ENCODE data around the gene GGCX. TPM values are rescaled to one million over a fixed set of nuclear protein-coding genes. Genes with fewer than 3 reads are reported as not detected.
"Not testable (repeated sequence)": the region's sequence is repeated elsewhere in the genome, so short reads cannot be mapped to it uniquely, and the experiment has no call there.

Gene GGCX
- total RNA-seq, 1 donor from 2014 or later: 32.6 TPM

DNA sequence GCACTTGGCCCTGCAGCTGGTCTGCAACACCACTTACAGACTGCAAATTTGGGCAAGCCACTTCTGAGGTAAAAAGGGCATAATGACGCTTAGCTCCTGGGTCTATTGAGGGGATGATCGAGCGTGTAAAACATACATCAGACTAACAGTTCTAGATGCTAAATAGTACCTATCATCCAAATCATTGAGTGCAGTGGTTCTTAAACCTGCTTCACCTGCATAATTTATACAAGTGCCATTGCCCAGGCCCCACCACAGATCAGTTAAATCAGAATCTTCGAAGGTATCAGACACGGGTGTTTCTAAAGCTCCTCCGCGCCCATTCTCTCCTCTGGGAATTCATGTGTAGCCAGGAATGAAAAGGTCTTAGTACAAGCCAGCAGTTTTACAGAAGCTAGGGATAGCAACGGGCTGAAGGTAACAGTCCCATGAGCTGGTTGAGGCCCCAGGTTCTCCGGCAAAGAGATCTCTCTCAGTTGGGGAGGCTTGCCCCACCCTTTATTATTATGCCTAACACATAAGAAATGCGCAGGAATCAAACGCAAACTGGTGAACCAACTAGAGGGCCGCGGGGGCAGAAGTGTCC is 33.5 kb upstream of the GGCX start:
- no peak for DNase-seq

- DNase-seq: no peak
Measured at GRCh38 chr2:85593023-85593422, 31.7 kb upstream of the GGCX start.

- not testable (repeated sequence) for DNase-seq
Measured at GRCh38 chr2:85592299-85592698, 31.0 kb upstream of the GGCX start.

- no peak for DNase-seq
Measured at GRCh38 chr2:85591563-85591962, 30.3 kb upstream of the GGCX start.

- DNase-seq: no peak
Measured at GRCh38 chr2:85590950-85591349, 29.7 kb upstream of the GGCX start.

- no peak for DNase-seq
Measured at GRCh38 chr2:85589982-85590791, 28.9 kb upstream of the GGCX start.

DNA sequence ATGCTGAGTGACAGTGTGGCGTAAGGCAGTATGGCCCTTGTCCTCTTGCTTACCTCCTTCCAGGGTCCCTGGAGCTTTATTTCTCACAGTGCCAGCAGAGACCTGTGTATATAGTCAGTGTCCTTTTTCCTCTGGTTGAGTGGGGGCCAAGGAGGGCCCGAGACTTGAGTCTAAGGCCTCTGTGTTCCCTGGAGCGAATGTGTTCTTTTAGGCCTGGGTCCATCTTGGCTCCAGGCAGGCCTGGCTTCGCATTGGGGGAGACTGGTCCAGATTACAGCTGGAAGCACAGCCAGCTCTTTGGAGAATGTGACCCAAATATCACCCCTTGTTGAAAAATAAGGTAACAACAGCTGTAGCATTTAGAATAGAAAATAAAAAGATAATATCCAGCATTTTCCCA is 27.9 kb upstream of the GGCX start:
- no peak for DNase-seq

GRCh38 chr2:85588645-85589044 is 27.4 kb upstream of the GGCX start:
- DNase-seq: no peak

DNA sequence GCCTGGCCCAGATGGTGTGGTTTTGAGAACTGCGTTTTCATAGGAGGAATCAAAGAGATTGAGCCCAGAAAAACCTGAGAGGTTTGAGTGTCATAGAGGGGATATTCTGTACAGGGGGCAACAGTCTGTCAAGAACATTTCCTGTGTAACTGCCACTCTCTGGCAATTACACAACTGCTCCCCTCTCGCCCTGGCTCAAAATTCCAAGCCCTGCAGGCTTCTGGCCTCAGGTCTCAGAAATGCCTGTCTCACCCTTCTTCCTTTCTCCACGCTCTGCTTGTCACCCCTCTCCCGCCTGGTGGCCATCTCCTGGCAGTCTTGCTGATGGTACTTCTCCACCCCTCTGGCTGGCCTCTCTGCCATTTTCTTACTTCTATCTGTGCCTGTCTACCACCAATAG is 26.9 kb upstream of the GGCX start:
- DNase-seq: no peak

DNA sequence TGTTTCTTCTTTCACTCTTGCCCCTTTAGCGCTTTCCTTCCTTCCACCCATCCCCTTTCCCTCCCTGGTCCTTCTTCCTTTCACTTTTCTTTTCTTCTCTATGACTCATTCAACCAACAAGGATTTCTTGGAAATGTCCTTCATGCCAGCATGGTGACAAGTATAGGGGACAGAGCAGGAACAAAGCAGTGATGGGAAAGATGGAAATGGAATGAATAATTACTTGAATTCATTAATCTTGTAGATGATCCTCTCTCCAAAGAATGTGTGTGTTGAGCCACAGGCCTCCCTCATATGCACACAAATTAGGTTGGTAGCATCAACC is 24.4 kb upstream of the GGCX start:
- no peak for DNase-seq

GRCh38 chr2:85584857-85585780 is 23.8 kb upstream of the GGCX start:
- no peak for DNase-seq

DNA sequence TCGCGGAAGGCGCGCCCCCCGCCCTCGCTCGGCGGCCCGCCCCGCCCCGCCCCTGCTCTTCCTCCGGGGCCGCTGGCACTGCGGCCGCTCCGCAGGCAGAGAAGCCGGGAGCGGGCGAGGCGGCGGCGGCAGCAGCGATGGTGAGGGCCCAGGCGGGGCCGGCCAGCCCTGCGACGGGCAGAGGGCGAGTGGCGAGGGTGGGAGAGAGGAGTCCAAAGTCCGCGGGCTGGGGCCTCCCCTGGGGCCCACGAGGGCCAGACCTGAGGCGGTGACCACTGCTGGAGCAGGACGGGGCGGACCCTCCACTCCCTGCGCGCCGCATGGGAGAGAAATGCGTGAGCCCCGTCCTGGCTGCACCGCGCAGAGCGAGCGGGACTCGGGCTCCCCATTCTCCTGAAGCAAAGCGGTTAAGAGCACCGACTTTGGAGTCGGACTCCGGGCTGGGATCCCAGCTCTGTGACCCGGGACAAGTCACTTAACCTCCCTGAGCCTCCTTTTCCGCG is 23.1 kb upstream of the GGCX start, which contains the start of gene VAMP5:
TSS of gene VAMP5 (plus strand) at position 78 of the 503 bp plus-strand sequence. CDS start at position 138, 60 bp downstream.
- DNase-seq: no peak

DNA sequence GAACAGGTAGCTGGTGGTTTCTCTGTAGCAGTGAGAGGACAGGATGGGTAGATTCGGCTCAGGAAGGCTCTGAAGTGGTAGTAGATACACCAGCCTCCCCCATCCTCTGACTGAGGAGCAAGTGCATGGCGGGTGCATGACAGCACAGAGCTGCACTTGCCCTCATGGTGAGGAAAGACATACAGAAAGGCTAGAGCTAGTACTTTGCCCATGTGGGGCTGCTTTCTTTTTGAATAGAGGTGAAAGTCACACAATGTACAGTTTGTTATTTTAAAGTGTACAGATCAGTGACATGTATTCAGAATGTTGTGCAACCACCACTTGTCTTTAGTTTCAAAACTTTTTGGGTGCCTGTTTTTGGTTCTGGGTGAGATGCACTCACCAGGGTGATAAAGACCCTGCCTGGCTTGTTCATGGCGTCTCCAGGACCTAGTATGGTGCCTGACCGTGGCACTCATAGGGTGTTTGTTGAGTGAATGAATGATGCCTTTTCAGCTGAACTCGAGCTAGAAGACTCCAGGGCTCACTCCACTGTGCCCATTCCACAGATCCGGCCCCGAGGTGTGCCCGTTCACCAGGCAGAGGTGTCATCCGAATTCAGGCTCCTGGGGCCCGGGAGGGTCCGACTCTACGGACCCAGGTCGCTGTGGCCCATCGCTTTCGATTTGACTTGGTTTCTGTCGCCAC is 22.5 kb upstream of the GGCX start:
- no peak for DNase-seq

GRCh38 chr2:85582492-85582891 is 21.2 kb upstream of the GGCX start:
- no peak for DNase-seq

DNA sequence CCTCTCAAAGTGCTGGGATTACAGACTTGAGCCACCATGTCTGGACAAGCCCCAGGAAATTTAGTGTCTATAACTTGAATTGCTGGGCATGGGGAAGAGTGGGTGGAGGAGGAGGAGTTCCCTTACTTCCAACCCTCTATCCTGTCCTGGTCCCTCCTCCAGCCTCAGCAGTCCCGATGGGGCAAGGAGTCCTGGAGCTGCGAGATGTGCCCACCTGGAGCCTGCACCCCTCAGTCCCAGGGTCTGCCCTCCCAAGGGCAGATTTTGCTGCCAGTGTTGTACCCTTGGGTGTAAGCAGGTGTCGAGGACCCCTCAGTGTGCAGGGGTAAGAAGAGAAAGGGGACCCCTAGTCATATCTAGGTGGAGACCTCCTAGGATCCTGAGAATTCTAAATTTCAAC is 18.9 kb upstream of the GGCX start:
- DNase-seq: no peak

DNA sequence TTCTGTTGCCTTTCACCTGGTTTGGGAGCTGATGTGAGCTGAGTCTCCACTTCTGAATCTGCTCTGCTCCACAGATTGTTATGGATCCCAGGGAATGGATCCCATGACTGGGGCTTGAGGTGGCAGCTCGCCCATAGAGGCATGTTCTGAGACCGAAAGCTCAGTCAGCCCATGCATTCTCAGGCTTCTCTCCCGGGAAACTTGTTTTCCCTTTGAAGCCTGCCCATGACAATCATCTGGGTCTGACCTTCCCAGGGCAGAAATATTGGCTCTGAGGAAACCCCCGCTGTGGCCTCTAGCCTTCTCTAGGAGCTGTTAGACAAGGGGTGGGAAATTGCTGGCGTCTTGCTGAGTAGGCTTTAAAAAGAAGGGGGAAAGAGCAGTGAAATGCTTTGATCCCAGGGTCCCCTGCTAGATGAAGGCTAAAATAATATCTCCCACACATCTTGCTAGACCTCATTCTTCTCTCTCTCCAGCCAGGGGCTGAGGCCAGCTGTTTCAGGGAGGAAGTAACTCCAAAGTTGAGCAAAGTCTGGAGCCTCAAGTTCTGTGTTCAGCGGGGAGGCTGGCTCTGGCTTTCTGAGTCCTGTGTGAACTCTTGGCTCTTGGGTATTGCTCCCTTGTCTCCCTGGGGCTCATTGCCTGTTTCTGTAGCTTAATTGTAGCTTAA is 18.1 kb upstream of the GGCX start:
- no peak for DNase-seq

- DNase-seq: no peak
Measured at GRCh38 chr2:85578243-85579180, 17.2 kb upstream of the GGCX start.

DNA sequence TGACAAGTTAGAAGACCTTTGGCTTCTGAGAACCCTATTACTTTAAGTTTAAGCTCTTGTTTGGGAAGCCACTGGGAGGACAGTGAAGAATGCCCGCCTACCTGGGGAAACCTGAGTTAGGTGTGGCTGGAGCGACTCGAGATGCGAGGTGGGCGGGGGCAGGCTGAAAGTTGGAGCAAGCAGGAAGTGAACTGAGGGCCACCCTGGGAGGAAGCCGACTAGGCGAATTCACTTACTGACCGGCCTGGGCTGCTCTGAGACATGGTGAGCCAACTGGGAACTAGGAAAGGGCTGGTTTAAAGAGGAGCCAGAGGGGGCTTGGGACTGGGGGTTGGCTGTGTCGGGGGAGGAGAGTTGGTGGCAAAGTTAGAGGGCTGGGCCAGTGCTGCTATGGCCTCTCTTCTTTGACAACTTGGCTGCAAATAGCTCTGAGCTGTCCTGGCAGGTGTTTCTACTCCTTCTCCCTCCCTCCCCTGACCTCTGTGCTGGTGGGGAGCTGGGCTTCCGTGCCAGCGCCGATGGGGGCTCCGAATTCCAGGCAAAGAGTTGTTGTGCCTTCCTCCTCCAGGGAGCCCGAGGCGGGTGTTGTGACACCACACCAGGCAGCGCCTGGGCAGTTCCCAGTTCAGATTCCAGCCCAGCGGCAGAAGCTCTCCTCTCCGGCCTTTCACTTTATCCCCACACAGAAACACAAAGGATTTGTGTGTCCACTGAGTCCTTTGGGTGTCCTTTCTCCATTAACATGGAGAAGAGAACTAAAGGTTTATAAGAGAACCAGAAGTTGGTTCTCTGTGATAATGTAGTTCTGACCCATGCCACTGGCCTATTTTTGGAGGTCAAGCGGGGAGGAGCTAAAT is 16.3 kb upstream of the GGCX start, which contains the start of gene VAMP8:
TSS of gene VAMP8 (plus strand) at position 201 of the 857 bp plus-strand sequence. CDS start at position 262, 61 bp downstream.
- DNase-seq: no peak

- no peak for DNase-seq
Measured at GRCh38 chr2:85577063-85577385, 15.7 kb upstream of the GGCX start.

DNA sequence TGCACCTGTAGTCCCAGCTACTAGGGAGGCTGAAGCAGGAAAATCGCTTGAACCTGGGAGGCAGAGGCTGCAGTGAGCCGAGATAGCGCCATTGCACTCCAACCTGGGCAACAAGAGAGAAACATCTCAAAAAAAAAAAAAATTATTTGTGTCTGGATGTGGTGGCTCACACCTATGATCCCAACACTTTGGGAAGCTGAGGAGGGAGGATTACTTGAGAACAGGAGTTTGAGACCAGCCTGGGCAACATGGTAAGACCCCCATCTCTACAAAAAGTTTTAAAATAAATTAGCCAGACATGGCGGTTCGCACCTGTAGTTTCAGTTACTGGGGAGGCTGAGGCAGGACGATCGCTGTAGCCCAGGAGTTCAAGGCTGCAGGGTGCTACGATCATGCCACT is 14.4 kb upstream of the GGCX start:
- DNase-seq: no peak
